ENCODE measurements around the gene KANSL3.
A peak's percentile ranks its signal among the peaks of the same experiment; 100 is the strongest.
"Not testable (repeated sequence)": the region's sequence is repeated elsewhere in the genome, so short reads cannot be mapped to it uniquely, and the experiment has no call there.

KANSL3 gene
- total RNA-seq = 23.5 to 67.5 (median 47.1) reads per million in 17 experiments

- peak; percentile 97 to 98 (median 98) for DNase-seq
Observed at GRCh38 chr2:96638144-96639121, at the start of gene KANSL3. TSS of gene KANSL3 (minus strand) at chr2:96638312. CDS start at chr2:96637135, 1,177 bp downstream.

GRCh38 chr2:96687266-96687665 is 49.2 kb upstream of the KANSL3 start:
- no peak for DNase-seq

- peak in 1 of 4 experiments; percentile 18 for DNase-seq
Observed at GRCh38 chr2:96685577-96686459, 47.7 kb upstream of the KANSL3 start.

GRCh38 chr2:96684883-96685576 is 46.9 kb upstream of the KANSL3 start:
- DNase-seq = no peak

- no peak for DNase-seq
Observed at GRCh38 chr2:96683972-96684820, 46.1 kb upstream of the KANSL3 start.

- DNase-seq = no peak
Observed at GRCh38 chr2:96683307-96683706, 45.2 kb upstream of the KANSL3 start.

GRCh38 chr2:96681540-96681939 is 43.4 kb upstream of the KANSL3 start:
- DNase-seq = no peak

GRCh38 chr2:96680561-96681141 is 42.5 kb upstream of the KANSL3 start:
- DNase-seq = no peak

GRCh38 chr2:96679848-96680247 is 41.7 kb upstream of the KANSL3 start:
- DNase-seq = no peak

GRCh38 chr2:96669539-96670215 is 31.6 kb upstream of the KANSL3 start:
- no peak for DNase-seq

GRCh38 chr2:96668771-96669170 is 30.7 kb upstream of the KANSL3 start:
- DNase-seq = no peak

GRCh38 chr2:96665717-96666116 is 27.6 kb upstream of the KANSL3 start:
- DNase-seq = not testable (repeated sequence)

GRCh38 chr2:96665083-96665569 is 27.0 kb upstream of the KANSL3 start:
- DNase-seq = peak; percentile 71 to 94 (median 82)

- DNase-seq = no peak
Observed at GRCh38 chr2:96664366-96664925, 26.3 kb upstream of the KANSL3 start.

GRCh38 chr2:96663829-96664228 is 25.7 kb upstream of the KANSL3 start:
- no peak for DNase-seq

- DNase-seq = no peak
Observed at GRCh38 chr2:96663177-96663576, 25.1 kb upstream of the KANSL3 start.

GRCh38 chr2:96662360-96662759 is 24.2 kb upstream of the KANSL3 start:
- DNase-seq = no peak

- no peak for DNase-seq
Observed at GRCh38 chr2:96661324-96661723, 23.2 kb upstream of the KANSL3 start.

GRCh38 chr2:96656540-96656939 is 18.4 kb upstream of the KANSL3 start:
- DNase-seq = peak in 3 of 4 experiments; percentile 26 to 66 (median 66)

- peak; percentile 57 to 85 (median 75) for DNase-seq
Observed at GRCh38 chr2:96655526-96655925, 17.4 kb upstream of the KANSL3 start.

All from suppressor macrophage (primary cell).